OCI-M2 (cell line): ENCODE data around the gene EYA4.

Experiments used
- DNase-seq: peaks from one replicate; lab custom pipeline; 2025; ENCODE audit not compliant: unreplicated experiment; lab: John Stamatoyannopoulos, UW

EYA4 gene

DNA sequence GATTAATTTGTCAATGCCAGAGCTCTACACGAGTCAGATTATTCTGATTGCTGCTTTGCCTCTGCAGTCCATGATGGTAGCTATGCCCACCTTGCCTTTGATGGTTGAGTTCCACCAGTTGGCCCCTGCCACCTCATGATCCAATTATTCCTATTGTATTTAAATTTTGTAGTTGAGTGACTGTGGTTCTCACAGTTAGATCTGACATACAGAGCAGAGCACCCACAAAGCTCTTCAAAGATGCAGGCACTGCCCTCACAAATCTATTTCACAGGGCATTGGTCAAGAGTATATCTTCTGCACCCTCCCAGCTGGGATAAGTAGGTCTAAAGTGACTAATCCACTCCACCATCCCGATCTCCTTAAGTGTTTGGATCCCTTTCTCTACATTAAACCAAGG is 318.8 kb downstream of the EYA4 start:
- DNase-seq = no peak

DNA sequence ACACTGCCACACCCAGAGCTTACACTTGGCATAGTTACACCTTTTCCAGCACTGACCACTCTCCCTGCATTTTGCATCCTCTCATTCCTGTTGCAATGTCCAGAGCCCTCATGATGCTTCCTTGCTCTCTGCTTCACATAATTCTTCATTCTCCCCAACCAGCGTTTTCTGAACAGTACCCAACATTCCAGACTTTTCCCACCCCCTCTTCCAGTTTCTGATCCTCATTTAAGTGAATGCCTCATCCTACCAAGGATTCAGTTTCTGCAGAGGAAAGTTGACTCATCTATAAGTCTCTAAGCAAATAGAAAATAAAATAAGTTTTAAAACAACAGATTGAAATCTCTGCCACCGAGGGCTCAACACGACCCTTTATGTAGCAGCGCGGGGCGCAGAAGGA is 326.5 kb downstream of the EYA4 start:
- DNase-seq = no peak

DNA sequence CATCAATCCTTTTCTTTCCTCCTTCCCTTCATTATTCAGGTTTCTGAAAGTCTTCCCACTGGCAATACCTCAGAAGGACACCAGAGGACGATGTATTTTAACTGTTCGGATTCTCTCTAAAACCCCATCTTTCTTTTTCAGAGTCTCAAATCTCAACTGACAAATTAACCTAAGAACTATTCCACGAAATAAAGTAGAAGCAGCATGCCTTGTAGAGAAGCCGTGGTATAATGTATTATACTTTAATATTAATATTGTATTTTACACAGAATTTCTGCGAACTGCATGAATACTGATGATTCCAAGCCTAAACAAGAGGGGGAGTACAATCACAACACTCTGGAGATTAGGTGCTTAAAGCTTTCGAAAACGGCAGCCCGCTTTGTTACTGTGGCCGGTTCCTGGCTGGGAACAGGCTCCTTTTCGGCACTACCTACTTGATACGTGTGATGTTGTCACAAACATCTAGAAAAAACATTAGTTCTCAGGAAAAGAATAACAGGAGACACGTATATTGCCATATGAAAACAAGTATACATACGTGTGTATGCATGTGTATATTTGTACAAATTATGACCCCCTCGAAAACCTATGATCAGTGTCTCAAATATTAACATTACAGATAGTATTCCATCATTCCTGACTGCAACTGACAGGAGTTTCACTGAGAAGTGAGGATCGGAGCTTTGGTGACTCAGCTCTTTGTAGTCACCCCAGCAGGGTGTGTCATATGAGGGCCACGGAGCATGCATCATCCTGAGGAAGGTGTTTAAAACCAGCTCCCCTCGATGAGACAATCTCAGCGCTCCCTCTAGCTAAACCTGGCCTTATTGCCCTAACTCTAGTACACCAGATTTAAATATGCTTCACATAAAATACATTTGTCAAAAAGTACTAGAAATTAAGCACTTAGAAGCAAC is 328.1 kb downstream of the EYA4 start:
- peak; percentile 29 for DNase-seq

DNA sequence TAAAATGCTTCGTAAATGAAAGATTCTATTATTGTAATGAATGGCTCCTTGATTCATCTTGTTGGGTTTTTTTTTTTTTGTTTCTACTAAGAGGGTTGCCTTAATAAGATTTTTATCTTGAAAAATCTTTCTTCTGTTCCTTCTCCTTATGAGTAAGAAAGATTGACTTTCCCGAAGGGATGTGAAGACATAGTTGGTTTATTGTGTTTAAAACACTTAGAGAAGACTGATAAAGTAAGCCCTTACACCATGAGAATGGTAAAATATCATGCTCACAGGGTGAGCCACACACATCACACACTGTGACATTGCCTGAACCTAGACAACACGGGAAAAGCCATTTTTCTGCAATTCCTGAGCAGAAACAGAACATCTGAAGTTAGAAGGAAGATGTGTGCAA is 330.5 kb downstream of the EYA4 start:
- no peak for DNase-seq

DNA sequence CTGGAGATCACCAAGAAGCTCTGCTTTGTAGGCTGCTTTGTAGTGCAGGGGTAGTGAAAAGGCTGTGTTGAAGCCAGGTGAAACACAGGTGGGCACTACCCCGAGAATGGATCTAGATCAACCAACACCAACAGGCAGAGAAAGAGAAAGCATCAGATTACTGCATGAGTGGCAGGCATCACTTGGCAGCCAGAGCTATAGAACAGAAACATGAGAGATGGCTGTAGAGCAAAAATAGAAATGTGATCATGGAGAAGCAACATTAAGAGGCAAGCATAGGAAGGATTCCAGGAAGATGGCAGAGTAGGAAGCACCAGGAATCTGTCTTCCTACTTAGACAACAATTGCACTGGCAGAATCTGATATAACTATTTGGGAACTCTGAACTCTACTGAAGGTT is 336.7 kb downstream of the EYA4 start:
- no peak for DNase-seq
